NCI-H226 (cell line): Measurements from ENCODE around the gene ESRRG.

Experiments used
- DNase-seq: peaks from one replicate; pipeline ENCODE4 v3.0.0-alpha.2; 2015

Gene ESRRG

GRCh38 chr1:216499581-216500272, 223.5 kb downstream of the ESRRG start:
- no peak for DNase-seq

DNA sequence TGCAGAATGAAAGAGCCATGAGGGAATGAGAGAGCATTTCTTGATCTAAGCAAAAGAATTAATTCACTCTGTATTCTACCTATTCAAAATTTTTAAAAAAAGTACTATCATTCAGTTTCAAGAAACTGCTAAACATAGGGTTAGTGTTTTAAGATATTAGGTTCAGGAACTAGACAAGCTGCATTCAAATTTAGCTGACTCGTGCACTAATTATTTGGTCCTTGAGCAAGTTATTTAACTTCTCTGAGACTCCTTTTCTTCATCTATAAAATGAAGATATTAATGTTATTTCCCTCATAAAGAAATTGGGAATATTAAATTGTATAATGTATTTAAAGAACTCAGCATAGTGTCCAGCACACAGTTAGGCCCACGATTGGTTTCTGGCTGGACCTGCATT, 225.0 kb downstream of the ESRRG start:
- no peak for DNase-seq

GRCh38 chr1:216485042-216485441, 238.2 kb downstream of the ESRRG start:
- DNase-seq = no peak

- DNase-seq = no peak
These were observed 239.4 kb downstream of the ESRRG start for GRCh38 chr1:216483672-216484401.

DNA sequence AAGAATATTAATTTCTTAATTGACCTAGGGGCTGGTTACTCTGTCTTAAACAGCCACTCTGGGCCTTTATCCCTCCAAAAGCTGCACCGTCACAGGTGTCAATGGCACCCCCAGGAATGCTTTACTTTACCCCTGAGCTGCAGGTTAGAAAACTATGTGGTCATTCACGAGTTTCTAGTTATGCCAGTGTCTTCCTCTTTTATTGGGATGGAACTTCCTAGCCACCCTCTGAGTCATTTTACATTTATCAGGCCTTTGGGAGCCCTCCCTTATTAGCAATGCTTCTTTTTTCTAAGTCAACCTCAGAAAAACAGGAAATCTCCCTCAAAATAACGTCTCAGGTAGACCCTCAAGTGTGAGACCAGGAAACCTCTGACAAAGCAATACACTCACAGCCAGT, 240.6 kb downstream of the ESRRG start:
- no peak for DNase-seq

DNA sequence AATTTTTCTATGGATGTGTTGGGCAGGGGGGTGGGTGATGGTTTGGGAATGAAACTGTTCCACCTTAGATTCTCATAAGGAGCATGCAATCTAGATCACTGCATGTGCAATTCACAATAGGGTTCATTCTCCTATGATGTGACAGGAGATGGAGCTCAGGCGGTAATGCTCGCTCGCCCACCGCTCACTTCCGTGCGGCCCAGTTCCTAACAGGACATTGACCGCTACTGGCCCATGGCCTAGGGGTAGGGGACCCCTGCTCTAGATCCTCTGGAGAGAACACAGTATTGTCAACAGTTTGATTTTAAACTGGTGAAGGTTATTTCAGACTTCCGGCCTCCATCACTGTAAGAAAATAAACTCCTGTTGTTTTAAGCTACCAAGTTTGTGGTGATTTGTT, 245.0 kb downstream of the ESRRG start:
- DNase-seq = no peak

DNA sequence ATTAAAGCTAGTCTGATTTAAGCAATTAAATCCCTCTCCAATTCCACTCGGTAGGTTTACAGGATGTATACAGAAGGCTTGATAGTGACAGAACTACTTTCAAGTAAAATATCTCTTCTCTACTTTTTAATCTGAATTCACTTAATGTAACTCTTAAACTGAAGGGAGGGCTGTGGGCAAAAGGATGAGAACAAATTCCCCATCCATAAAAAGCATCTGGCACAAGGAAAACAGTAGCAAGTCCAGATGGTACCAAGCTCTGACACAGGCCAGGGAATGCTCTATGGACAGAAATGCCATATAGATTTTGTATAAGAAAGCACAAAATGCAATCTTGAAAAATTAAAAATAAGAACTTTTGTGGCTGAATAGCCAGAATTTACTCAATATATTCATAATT, 246.9 kb downstream of the ESRRG start:
- DNase-seq = no peak

DNA sequence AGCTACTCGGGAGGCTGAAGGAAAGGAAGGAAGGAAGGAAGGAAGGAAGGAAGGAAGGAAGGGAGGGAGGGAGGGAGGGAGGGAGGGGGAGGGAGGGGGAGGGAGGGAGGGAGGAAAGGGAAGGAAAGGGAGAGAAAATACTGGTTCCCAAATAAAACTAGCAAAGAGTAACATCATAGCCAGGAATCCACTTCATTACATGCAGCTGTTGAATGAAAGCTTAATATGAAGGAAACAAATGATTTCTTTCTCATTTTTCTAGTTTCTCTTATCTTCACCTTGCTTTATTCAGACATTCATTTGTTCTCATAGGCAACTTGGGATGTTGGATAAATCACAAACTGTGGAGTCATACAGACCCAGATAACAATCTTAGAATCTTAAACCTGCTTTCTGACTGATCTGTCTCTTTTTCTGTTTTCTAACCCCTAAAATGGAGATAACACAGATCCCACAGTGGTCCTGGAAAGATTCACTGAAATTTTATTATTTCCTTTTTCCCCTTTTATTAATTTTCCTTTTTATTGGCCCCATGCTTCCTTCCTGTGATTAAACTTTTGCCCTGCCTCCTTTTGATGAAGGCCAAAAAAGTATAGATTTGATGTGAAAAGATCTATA, 247.5 kb downstream of the ESRRG start:
- no peak for DNase-seq

DNA sequence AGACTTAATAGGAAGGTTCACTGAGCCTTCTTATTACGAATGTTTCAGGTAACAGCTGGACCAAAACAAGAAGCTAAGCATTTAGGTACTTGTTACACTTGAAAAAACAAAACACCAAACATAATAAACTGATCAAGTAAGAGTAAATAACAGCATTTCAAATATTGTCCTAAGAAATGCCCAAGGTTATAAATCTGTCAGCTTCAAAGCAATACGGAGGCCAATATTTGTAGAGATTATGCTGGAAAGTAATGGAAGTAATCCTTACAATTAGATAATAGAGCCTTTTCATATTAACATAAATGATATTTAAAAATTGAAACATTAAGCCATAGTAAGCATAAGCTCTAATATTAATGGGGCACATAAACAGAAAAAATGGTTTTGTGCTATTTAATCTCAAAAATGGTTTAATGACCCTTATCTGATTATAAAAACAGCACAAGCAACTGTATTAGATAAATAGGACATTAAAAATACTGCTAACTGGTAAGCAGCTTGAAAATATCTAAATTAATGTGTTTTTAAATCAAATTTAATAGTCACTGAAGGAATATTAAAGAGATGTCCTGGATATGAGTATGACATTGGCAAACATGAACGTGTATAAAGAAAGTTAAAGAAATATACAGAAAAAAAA, 256.9 kb downstream of the ESRRG start:
- DNase-seq = no peak

GRCh38 chr1:216464489-216464888, 258.7 kb downstream of the ESRRG start:
- DNase-seq = peak; percentile 54

- peak; percentile 26 for DNase-seq
These were observed 261.0 kb downstream of the ESRRG start for GRCh38 chr1:216462066-216462775.

- DNase-seq = peak; percentile 13
These were observed 261.8 kb downstream of the ESRRG start for GRCh38 chr1:216461466-216461865.

GRCh38 chr1:216459651-216460207, 263.5 kb downstream of the ESRRG start:
- DNase-seq = no peak

DNA sequence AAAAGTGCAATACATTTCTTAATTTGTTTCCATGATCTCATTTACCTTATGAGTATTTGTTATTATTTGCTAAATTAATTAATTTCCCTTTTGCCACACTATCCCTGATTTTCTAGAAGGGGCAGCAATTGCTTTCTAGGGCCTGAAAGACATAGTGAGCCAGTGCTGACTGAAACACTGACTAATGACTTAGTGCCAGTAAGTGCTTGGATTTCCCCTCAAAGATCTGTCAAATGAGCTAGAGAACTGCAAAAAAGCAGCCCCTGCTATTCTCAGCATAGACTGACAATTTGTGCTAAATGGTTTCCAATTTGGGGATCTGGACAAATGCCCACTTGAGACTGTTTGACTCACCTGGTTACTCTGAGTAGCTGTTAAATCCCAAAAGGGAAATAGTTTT, 264.4 kb downstream of the ESRRG start:
- no peak for DNase-seq

DNA sequence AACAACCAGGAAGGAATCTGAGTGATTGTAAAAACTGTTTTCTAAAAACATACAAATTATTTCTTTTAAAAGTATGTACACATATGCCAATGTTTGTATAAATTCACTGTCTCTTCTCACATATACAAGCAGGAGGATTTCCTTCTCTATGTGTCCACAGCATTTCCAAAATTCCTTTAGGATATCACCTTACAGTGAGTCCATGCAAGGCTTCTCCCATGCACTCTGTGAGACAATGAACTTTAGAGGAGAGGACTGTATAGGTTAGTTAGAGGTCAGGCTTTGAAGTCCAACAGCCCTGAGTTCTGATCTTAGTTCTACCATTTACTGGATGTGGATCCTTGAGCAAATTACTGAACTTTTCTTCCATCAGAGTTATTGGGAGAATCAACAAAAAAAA, 265.9 kb downstream of the ESRRG start:
- no peak for DNase-seq

DNA sequence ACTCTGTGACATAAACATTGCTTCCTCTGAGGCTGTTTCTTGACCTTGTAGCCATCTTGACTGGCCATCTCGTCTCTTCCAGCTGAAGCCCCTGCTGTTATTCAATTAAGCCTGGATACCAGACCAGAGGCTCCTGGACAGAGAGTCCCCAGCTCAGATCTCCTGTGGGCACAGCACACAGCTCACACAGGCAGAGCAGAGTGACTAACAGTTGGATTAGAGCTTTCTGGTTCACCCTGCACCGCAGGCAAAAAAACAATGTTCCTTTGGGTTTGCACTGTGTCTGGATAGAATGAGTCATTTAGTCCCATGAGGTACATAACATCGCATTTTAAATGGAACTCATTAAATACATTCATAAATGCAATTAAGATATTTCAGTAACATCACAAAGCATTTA, 266.5 kb downstream of the ESRRG start:
- DNase-seq = no peak

GRCh38 chr1:216453777-216454176, 269.5 kb downstream of the ESRRG start:
- no peak for DNase-seq
